ENCODE measurements around the gene POLR2L.

POLR2L gene

GRCh38 chr11:846496-847098, 4.3 kb upstream of the POLR2L start:
- H3K4me3 ChIP-seq (ENCODE audit: low read depth in 1 of 2, low read length in 1 of 2): no peak overlapping the region
- H3K27me3 ChIP-seq: peaks cover 89% of the 10 kb centered on the region
- H3K9me3 ChIP-seq: no peaks in the 10 kb centered on the region
- H3K36me3 ChIP-seq: no peaks in the 10 kb centered on the region
- TF ChIP-seq, protein P1, sequence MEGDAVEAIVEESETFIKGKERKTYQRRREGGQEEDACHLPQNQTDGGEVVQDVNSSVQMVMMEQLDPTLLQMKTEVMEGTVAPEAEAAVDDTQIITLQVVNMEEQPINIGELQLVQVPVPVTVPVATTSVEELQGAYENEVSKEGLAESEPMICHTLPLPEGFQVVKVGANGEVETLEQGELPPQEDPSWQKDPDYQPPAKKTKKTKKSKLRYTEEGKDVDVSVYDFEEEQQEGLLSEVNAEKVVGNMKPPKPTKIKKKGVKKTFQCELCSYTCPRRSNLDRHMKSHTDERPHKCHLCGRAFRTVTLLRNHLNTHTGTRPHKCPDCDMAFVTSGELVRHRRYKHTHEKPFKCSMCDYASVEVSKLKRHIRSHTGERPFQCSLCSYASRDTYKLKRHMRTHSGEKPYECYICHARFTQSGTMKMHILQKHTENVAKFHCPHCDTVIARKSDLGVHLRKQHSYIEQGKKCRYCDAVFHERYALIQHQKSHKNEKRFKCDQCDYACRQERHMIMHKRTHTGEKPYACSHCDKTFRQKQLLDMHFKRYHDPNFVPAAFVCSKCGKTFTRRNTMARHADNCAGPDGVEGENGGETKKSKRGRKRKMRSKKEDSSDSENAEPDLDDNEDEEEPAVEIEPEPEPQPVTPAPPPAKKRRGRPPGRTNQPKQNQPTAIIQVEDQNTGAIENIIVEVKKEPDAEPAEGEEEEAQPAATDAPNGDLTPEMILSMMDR (IDR thresholded peaks at IDR 0.05): no peak
- no peak overlapping the region for H3K27ac ChIP-seq
- H3K4me1 ChIP-seq (ENCODE audit: control insufficient read depth in 1 of 2, insufficient read depth in 1 of 2, low read depth in 1 of 2, low read length in 1 of 2): peaks cover 29 to 44% of the 10 kb centered on the region in 2 experiments

DNA sequence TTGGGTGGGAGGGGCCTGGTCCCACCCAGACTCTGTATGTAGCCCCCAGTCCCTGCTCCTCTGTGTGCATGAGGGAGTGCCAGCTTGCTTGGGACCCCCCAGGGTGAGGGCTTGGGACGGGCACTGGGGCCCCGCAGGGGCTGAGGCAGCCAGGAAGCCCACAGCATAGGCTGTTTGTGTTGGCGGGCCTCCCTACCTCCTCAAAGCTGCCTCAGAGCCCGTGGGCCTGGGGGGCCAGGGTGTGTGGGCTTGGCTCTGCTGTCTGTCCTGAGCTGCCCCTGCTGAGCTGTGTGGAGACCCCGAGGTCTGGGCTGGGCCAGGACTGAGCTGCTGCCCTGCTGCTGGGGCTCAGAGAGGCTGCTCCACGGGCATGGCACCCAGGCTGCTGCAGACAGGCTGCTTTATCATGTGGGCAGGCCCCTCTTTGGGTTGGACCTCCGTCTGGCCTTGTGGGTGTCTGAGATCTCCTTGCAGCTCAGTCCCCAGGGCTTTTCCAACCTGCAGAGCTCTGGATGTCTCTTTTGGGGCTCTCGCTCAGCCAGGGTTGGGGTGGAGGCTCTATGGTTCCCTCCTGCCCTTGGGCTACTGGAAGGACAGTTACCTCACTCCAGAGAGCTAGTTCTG, 3.7 kb upstream of the POLR2L start:
- Histone ChIP-seq H3K27ac (no peak overlapping the region), H3K9me3 (no peaks in the 10 kb centered on the region), H3K4me1 (ENCODE audit: control insufficient read depth in 1 of 2, insufficient read depth in 1 of 2, low read depth in 1 of 2, low read length in 1 of 2) (peaks cover 35 to 51% of the 10 kb centered on the region in 2 experiments), H3K4me3 (ENCODE audit: low read depth in 1 of 2, low read length in 1 of 2) (no peak overlapping the region), H3K27me3 (peaks cover 83% of the 10 kb centered on the region), H3K36me3 (no peaks in the 10 kb centered on the region)
- TF ChIP-seq, protein P1 (IDR thresholded peaks at IDR 0.05): no peak

- TF ChIP-seq, protein P1 (IDR thresholded peaks at IDR 0.05): no peak
- peaks cover 7% of the 10 kb centered on the region for H3K36me3 ChIP-seq
- peaks cover 42 to 57% of the 10 kb centered on the region in 2 experiments for H3K4me1 ChIP-seq (ENCODE audit: control insufficient read depth in 1 of 2, insufficient read depth in 1 of 2, low read depth in 1 of 2, low read length in 1 of 2)
- H3K27me3 ChIP-seq: peaks cover 73% of the 10 kb centered on the region
- no peak overlapping the region for H3K27ac ChIP-seq
- no peak overlapping the region for H3K4me3 ChIP-seq (ENCODE audit: low read depth in 1 of 2, low read length in 1 of 2)
- H3K9me3 ChIP-seq: no peaks in the 10 kb centered on the region
Observed at GRCh38 chr11:844693-845644, 2.6 kb upstream of the POLR2L start.

- TF ChIP-seq, protein P1 (IDR thresholded peaks at IDR 0.05): no peak
- Histone ChIP-seq H3K36me3 (peaks cover 16% of the 10 kb centered on the region), H3K27me3 (peaks cover 64% of the 10 kb centered on the region), H3K9me3 (no peaks in the 10 kb centered on the region), H3K27ac (no peak overlapping the region), H3K4me1 (ENCODE audit: control insufficient read depth in 1 of 2, insufficient read depth in 1 of 2, low read depth in 1 of 2, low read length in 1 of 2) (peaks cover 38 to 53% of the 10 kb centered on the region in 2 experiments), H3K4me3 (ENCODE audit: low read depth in 1 of 2, low read length in 1 of 2) (no peak overlapping the region)
Observed at GRCh38 chr11:843818-844692, 1.7 kb upstream of the POLR2L start.

Data from neutrophil (primary cell).